Measurements from ENCODE around the gene CWC27.

The CWC27 gene

GRCh38 chr5:64925123-64925522 lies 156.4 kb downstream of the CWC27 start:
- Histone ChIP-seq H3K27ac (ENCODE audit: extremely low read depth, low read depth, low read length) (no peak overlapping the region), H3K9me3 (ENCODE audit: control insufficient read depth, insufficient read depth, low read depth, low read length) (no peaks in the 10 kb centered on the region), H3K4me3 (ENCODE audit: low read depth, low read length) (no peak overlapping the region), H3K4me1 (ENCODE audit: control insufficient read depth, insufficient read depth, low read length) (no peaks in the 10 kb centered on the region), H3K36me3 (ENCODE audit: control insufficient read depth in 2 of 2, insufficient read depth in 1 of 2, low read length in 2 of 2) (no peaks in the 10 kb centered on the region)
- POLR2A ChIA-PET = no interaction called here
- CTCF ChIA-PET = no interaction called here
- no peak for TF ChIP-seq REPIN1 (tag by site-specific recombination; IDR thresholded peaks at IDR 0.05; ENCODE audit: low read depth)
- TF ChIP-seq ZNF544 (tag by site-specific recombination; IDR thresholded peaks at IDR 0.05) = no peak
- TF ChIP-seq ZNF114 (tag by site-specific recombination; IDR thresholded peaks at IDR 0.05) = no peak
- TF ChIP-seq RBAK (tag by site-specific recombination; IDR thresholded peaks at IDR 0.05) = no peak
- TF ChIP-seq ZNF26 (tag by site-specific recombination; IDR thresholded peaks at IDR 0.05) = no peak
- TF ChIP-seq SCRT2 (tag by site-specific recombination; IDR thresholded peaks at IDR 0.05) = no peak
- TF ChIP-seq ZNF521 (tag by site-specific recombination; IDR thresholded peaks at IDR 0.05) = no peak
- TF ChIP-seq ZNF37A (tag by site-specific recombination; IDR thresholded peaks at IDR 0.05) = no peak
- no peak for TF ChIP-seq ZNF19 (tag by site-specific recombination; IDR thresholded peaks at IDR 0.05; ENCODE audit: low read depth)
- no peak for TF ChIP-seq GLIS2 (tag by site-specific recombination; IDR thresholded peaks at IDR 0.05)
- TF ChIP-seq ZNF76 (tag by site-specific recombination; IDR thresholded peaks at IDR 0.05; ENCODE audit: borderline replicate concordance, low read depth) = no peak
- TF ChIP-seq PRDM2 (tag by site-specific recombination; IDR thresholded peaks at IDR 0.05; ENCODE audit: borderline replicate concordance) = no peak
- TF ChIP-seq KLF17 (tag by site-specific recombination; IDR thresholded peaks at IDR 0.05) = no peak
- TF ChIP-seq ZNF132 (tag by site-specific recombination; IDR thresholded peaks at IDR 0.05; ENCODE audit: borderline replicate concordance) = no peak
- no peak for TF ChIP-seq OVOL3 (tag by site-specific recombination; IDR thresholded peaks at IDR 0.05)
- TF ChIP-seq ZNF843 (tag by site-specific recombination; IDR thresholded peaks at IDR 0.05) = no peak
- no peak for TF ChIP-seq ZNF140 (tag by site-specific recombination; IDR thresholded peaks at IDR 0.05)
- no peak for TF ChIP-seq PBX3 (CRISPR knock-in tag; IDR thresholded peaks at IDR 0.05)
- TF ChIP-seq ZNF629 (tag by site-specific recombination; IDR thresholded peaks at IDR 0.05) = no peak
